WTC11 (cell line): Measurements from ENCODE around the gene ANK2. TPM values are rescaled to one million over a fixed set of nuclear protein-coding genes. Genes with fewer than 3 reads are reported as not detected.

Experiments used
- ATAC-seq: fragments of 200-7000 bp; cut with Tn5 transposase; 2 replicates; pipeline ENCODE4 v1.10.0; 2021; ENCODE audit warnings: mild to moderate bottlenecking, moderate library complexity
- CTCF ChIA-PET: fragments of 300-600 bp; sonication (Branson Sonifier 250); formaldehyde crosslinking; loops from one replicate; lab custom pipeline; 2021; ENCODE audit warnings: antibody characterized with exemption; lab: Charles Lee
- POLR2A ChIA-PET: fragments of 350-600 bp; sonication (Branson Sonifier 250); formaldehyde crosslinking; loops from one replicate; lab custom pipeline; 2021; ENCODE audit warnings: antibody characterized with exemption; lab: Charles Lee
- DNase-seq: peaks from one replicate; pipeline ENCODE4 v3.0.0; 2021; ENCODE audit warnings: low spot score
- H3K27ac Mint-ChIP-seq: 2 replicates; pipeline ENCODE4 v1.8.0; 2021; ENCODE audit warnings: mixed read lengths
- H3K27me3 Mint-ChIP-seq: 2 replicates; pipeline ENCODE4 v1.8.0; 2021; ENCODE audit warnings: low read depth, mild to moderate bottlenecking, moderate library complexity, mixed read lengths
- H3K36me3 Mint-ChIP-seq: 2 replicates; pipeline ENCODE4 v1.8.0; 2021; ENCODE audit warnings: mixed read lengths
- H3K4me1 Mint-ChIP-seq: 2 replicates; pipeline ENCODE4 v1.8.0; 2022; ENCODE audit warnings: mixed read lengths
- H3K4me3 Mint-ChIP-seq: 2 replicates; pipeline ENCODE4 v1.8.0; 2021; ENCODE audit warnings: mild to moderate bottlenecking, moderate library complexity, mixed read lengths
- H3K9me3 Mint-ChIP-seq: 2 replicates; pipeline ENCODE4 v1.8.0; 2021; ENCODE audit warnings: mixed read lengths
- AR ChIP-seq: fragments of 250-450 bp; sonication (Bioruptor Pico); IDR thresholded peaks from 2 replicates; pipeline ENCODE4 v1.9.0; 2021; ENCODE audit warnings: mild to moderate bottlenecking
- ERG ChIP-seq: fragments of 250-450 bp; sonication (Bioruptor Pico); IDR thresholded peaks from 2 replicates; pipeline ENCODE4 v1.8.0; 2021; ENCODE audit warnings: mild to moderate bottlenecking
- FOXK1 ChIP-seq: sonication (generic); formaldehyde crosslinking; IDR thresholded peaks from 2 replicates; pipeline ENCODE4 v1.8.0; 2022; ENCODE audit warnings: mild to moderate bottlenecking, moderate library complexity, missing genetic modification reagents
- IRF1 ChIP-seq: sonication (generic); formaldehyde crosslinking; IDR thresholded peaks from 2 replicates; pipeline ENCODE4 v1.8.0; 2023; ENCODE audit warnings: missing genetic modification reagents
- JAZF1 ChIP-seq: fragments of 250-450 bp; sonication (Bioruptor Pico); IDR thresholded peaks from 2 replicates; pipeline ENCODE4 v1.9.0; 2021; ENCODE audit warnings: moderate library complexity, mild to moderate bottlenecking, inconsistent platforms
- SP1 ChIP-seq: sonication (generic); formaldehyde crosslinking; conservative IDR thresholded peaks from 2 replicates; pipeline ENCODE4 v1.8.1; 2022; ENCODE audit warnings: missing genetic modification reagents
- TP53 ChIP-seq: sonication (generic); formaldehyde crosslinking; IDR thresholded peaks from 2 replicates; pipeline ENCODE4 v1.8.1; 2023; ENCODE audit warnings: mild to moderate bottlenecking, missing genetic modification reagents
- ZSCAN18 ChIP-seq: fragments of 250-450 bp; sonication (Bioruptor Pico); IDR thresholded peaks from 2 replicates; pipeline ENCODE4 v2.1.2; 2022; ENCODE audit warnings: mild to moderate bottlenecking, moderate library complexity
- total RNA-seq: library from RNA; stranded (reverse); gene quantifications from 3 replicates; pipeline ENCODE4 v1.2.3, GENCODE V29; 2021
- TF ChIP-seq, protein P1 (sequence below): sonication (generic); formaldehyde crosslinking; IDR thresholded peaks from 2 replicates; pipeline ENCODE4 v1.8.1; 2023; ENCODE audit warnings: mild to moderate bottlenecking, moderate library complexity, missing genetic modification reagents
- TF ChIP-seq, protein P2 (sequence below): sonication (generic); formaldehyde crosslinking; IDR thresholded peaks from 2 replicates; pipeline ENCODE4 v1.8.1; 2022; ENCODE audit warnings: mild to moderate bottlenecking, missing genetic modification reagents, moderate library complexity, borderline replicate concordance
- TF ChIP-seq, protein P3 (sequence below): sonication (generic); formaldehyde crosslinking; IDR thresholded peaks from 2 replicates; pipeline ENCODE4 v1.8.1; 2023; ENCODE audit warnings: mild to moderate bottlenecking, missing genetic modification reagents
- TF ChIP-seq, protein P4 (sequence below): sonication (generic); formaldehyde crosslinking; IDR thresholded peaks from 2 replicates; pipeline ENCODE4 v1.8.0; 2022; ENCODE audit warnings: mild to moderate bottlenecking, missing genetic modification reagents
- TF ChIP-seq, protein P5 (sequence below): sonication (generic); formaldehyde crosslinking; IDR thresholded peaks from 2 replicates; pipeline ENCODE4 v1.8.1; 2023; ENCODE audit warnings: mild to moderate bottlenecking, missing genetic modification reagents, moderate library complexity

The ANK2 gene
- total RNA-seq, 1 experiment from 2014 or later = 27.9 TPM

DNA sequence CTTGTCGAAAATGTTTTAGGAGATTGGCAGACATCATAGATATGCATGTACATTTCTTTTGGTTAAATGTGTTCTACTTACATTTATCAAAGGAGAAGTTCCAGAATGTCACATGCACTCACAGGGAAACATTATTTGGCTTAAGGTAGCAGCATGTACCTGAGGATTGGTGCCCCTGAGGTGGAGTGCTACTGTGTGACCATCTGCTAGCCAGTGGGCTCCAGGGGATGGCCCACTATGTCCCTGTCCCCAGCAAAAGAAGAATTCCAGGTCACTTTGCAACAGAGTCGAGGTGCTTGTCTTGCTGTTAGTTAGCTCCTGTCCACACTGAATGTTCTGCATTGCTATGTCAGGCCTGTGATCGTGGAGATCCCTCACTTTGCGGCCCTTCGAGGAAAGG lies 283.2 kb downstream of the ANK2 start:
- ChIA-PET POLR2A (no interaction called here), CTCF (interaction anchor here (0.6 kb wide), 1 partner anchor 33 kb away, joined by 3 read pairs; no protein-coding TSS in a partner anchor)
- DNase-seq = no peak
- Mint-ChIP-seq H3K36me3 (no peaks in the 10 kb centered on the region; the same call in 1 of the 2 replicates), H3K27ac (no peak overlapping the region), H3K27me3 (no peaks in the 10 kb centered on the region), H3K4me3 (no peak overlapping the region), H3K4me1 (peaks cover 23% of the 10 kb centered on the region), H3K9me3 (no peaks in the 10 kb centered on the region)
- ATAC-seq = no peak
- TF ChIP-seq IRF1 (CRISPR knock-in tag) (no peak), JAZF1 (CRISPR knock-in tag) (no peak), ZSCAN18 (CRISPR knock-in tag) (no peak), TP53 (no peak), SP1 (CRISPR knock-in tag) (no peak), FOXK1 (CRISPR knock-in tag) (no peak), ERG (CRISPR knock-in tag) (no peak), AR (CRISPR knock-in tag) (no peak)
- TF ChIP-seq, protein P1, sequence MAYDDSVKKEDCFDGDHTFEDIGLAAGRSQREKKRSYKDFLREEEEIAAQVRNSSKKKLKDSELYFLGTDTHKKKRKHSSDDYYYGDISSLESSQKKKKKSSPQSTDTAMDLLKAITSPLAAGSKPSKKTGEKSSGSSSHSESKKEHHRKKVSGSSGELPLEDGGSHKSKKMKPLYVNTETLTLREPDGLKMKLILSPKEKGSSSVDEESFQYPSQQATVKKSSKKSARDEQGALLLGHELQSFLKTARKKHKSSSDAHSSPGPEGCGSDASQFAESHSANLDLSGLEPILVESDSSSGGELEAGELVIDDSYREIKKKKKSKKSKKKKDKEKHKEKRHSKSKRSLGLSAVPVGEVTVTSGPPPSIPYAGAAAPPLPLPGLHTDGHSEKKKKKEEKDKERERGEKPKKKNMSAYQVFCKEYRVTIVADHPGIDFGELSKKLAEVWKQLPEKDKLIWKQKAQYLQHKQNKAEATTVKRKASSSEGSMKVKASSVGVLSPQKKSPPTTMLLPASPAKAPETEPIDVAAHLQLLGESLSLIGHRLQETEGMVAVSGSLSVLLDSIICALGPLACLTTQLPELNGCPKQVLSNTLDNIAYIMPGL (CRISPR knock-in tag) = no peak
- TF ChIP-seq, protein P2, sequence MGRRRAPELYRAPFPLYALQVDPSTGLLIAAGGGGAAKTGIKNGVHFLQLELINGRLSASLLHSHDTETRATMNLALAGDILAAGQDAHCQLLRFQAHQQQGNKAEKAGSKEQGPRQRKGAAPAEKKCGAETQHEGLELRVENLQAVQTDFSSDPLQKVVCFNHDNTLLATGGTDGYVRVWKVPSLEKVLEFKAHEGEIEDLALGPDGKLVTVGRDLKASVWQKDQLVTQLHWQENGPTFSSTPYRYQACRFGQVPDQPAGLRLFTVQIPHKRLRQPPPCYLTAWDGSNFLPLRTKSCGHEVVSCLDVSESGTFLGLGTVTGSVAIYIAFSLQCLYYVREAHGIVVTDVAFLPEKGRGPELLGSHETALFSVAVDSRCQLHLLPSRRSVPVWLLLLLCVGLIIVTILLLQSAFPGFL (CRISPR knock-in tag) = no peak
- TF ChIP-seq, protein P3, sequence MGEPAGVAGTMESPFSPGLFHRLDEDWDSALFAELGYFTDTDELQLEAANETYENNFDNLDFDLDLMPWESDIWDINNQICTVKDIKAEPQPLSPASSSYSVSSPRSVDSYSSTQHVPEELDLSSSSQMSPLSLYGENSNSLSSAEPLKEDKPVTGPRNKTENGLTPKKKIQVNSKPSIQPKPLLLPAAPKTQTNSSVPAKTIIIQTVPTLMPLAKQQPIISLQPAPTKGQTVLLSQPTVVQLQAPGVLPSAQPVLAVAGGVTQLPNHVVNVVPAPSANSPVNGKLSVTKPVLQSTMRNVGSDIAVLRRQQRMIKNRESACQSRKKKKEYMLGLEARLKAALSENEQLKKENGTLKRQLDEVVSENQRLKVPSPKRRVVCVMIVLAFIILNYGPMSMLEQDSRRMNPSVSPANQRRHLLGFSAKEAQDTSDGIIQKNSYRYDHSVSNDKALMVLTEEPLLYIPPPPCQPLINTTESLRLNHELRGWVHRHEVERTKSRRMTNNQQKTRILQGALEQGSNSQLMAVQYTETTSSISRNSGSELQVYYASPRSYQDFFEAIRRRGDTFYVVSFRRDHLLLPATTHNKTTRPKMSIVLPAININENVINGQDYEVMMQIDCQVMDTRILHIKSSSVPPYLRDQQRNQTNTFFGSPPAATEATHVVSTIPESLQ = no peak
- TF ChIP-seq, protein P4, sequence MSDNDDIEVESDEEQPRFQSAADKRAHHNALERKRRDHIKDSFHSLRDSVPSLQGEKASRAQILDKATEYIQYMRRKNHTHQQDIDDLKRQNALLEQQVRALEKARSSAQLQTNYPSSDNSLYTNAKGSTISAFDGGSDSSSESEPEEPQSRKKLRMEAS = no peak
- TF ChIP-seq, protein P5, sequence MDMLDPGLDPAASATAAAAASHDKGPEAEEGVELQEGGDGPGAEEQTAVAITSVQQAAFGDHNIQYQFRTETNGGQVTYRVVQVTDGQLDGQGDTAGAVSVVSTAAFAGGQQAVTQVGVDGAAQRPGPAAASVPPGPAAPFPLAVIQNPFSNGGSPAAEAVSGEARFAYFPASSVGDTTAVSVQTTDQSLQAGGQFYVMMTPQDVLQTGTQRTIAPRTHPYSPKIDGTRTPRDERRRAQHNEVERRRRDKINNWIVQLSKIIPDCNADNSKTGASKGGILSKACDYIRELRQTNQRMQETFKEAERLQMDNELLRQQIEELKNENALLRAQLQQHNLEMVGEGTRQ (CRISPR knock-in tag) = no peak
- TF ChIP-seq, all 79 proteins: peak for 0
